ENCODE measurements around the gene RPL10.
A peak's percentile ranks its signal among the peaks of the same experiment; 100 is the strongest.

Gene RPL10

GRCh38 chrX:154443992-154444754, 46.0 kb downstream of the RPL10 start, which contains the start of gene FAM50A:
TSS of gene FAM50A (plus strand) at chrX:154444141. CDS start at chrX:154444236, 95 bp downstream.
- TF ChIP-seq CTCF (IDR thresholded peaks at IDR 0.05; ENCODE audit: insufficient read depth, low read depth, low read length, missing control alignments): no peak
- H3K4me3 ChIP-seq (ENCODE audit: low read depth, low read length): peak within 1 kb of the TSS; percentile 68
- DNase-seq (ENCODE audit: low read depth): peak; percentile 74

GRCh38 chrX:154444755-154445246, 46.6 kb downstream of the RPL10 start:
- H3K4me3 ChIP-seq (ENCODE audit: low read depth, low read length): peak overlapping the region; percentile 68
- no peak for TF ChIP-seq CTCF (IDR thresholded peaks at IDR 0.05; ENCODE audit: insufficient read depth, low read depth, low read length, missing control alignments)
- DNase-seq (ENCODE audit: low read depth): no peak

- TF ChIP-seq CTCF (IDR thresholded peaks at IDR 0.05; ENCODE audit: insufficient read depth, low read depth, low read length, missing control alignments): no peak
- H3K4me3 ChIP-seq (ENCODE audit: low read depth, low read length): no peak overlapping the region
- DNase-seq (ENCODE audit: low read depth): no peak
Observed at GRCh38 chrX:154445776-154446175, 47.6 kb downstream of the RPL10 start.

GRCh38 chrX:154446430-154446829, 48.3 kb downstream of the RPL10 start:
- H3K4me3 ChIP-seq (ENCODE audit: low read depth, low read length): no peak overlapping the region
- TF ChIP-seq CTCF (IDR thresholded peaks at IDR 0.05; ENCODE audit: insufficient read depth, low read depth, low read length, missing control alignments): no peak
- no peak for DNase-seq (ENCODE audit: low read depth)

- no peak for DNase-seq (ENCODE audit: low read depth)
- no peak overlapping the region for H3K4me3 ChIP-seq (ENCODE audit: low read depth, low read length)
- TF ChIP-seq CTCF (IDR thresholded peaks at IDR 0.05; ENCODE audit: insufficient read depth, low read depth, low read length, missing control alignments): no peak
Observed at GRCh38 chrX:154448484-154448883, 50.3 kb downstream of the RPL10 start.

GRCh38 chrX:154449618-154450017, 51.4 kb downstream of the RPL10 start:
- TF ChIP-seq CTCF (IDR thresholded peaks at IDR 0.05; ENCODE audit: insufficient read depth, low read depth, low read length, missing control alignments): no peak
- no peak for DNase-seq (ENCODE audit: low read depth)
- H3K4me3 ChIP-seq (ENCODE audit: low read depth, low read length): no peak overlapping the region
